H1 (cell line): ENCODE data around the gene ARPC2. TPM values are rescaled to one million over a fixed set of nuclear protein-coding genes. Genes with fewer than 3 reads are reported as not detected.

ENCODE experiments used
- ATF2 ChIP-seq: IDR thresholded peaks from 2 replicates; pipeline ENCODE4 v1.6.1; 2012; ENCODE audit warnings: low read length, inconsistent platforms
- ATF3 ChIP-seq: IDR thresholded peaks from 2 replicates; pipeline ENCODE4 v1.6.1; 2011; ENCODE audit warnings: low read depth, mild to moderate bottlenecking, low read length; ENCODE audit not compliant: insufficient read depth
- CHD7 ChIP-seq: fragments of 300-600 bp; sonication (generic); IDR thresholded peaks from 2 replicates; pipeline ENCODE4 v1.7.1; 2012; ENCODE audit warnings: low read length, moderate library complexity, mild to moderate bottlenecking, inconsistent platforms; ENCODE audit not compliant: insufficient replicate concordance
- CREB1 ChIP-seq: IDR thresholded peaks from 2 replicates; pipeline ENCODE4 v1.6.1; 2012; ENCODE audit warnings: inconsistent platforms
- PHF8 ChIP-seq: fragments of 200-600 bp; sonication (generic); conservative IDR thresholded peaks from 2 replicates; pipeline ENCODE4 v1.7.1; 2012; ENCODE audit warnings: low read depth, mild to moderate bottlenecking, inconsistent platforms, low read length, moderate library complexity
- TCF12 ChIP-seq: IDR thresholded peaks from 2 replicates; pipeline ENCODE4 v1.6.1; 2011; ENCODE audit warnings: low read depth, mild to moderate bottlenecking, low read length
- polyA plus RNA-seq, 7 experiments: library from polyadenylated mRNA; depleted of rRNA in 3 of 7; stranded (reverse) in 5 of 7; unstranded in 2 of 7; fragments of >200 nt in 5 of 7; fragments of 200-250 nt in 2 of 7; gene quantifications; 1 replicate in 5 of 7; 2 replicates in 1 of 7; 4 replicates in 1 of 7; pipeline versions ENCODE4 v1.2.1 to v1.2.3, GENCODE V29; 2011 to 2013; ENCODE audit warnings: missing spikeins in 2 of 7, mixed read lengths in 2 of 7
- total RNA-seq: library from RNA; stranded (reverse); fragmentation: NEBNext Ultra II Directional; extraction: Animal tissue kit (Norgen Biotek cat#: 25700); gene quantifications from 2 replicates; pipeline ENCODE4 v1.2.1, GENCODE V29; 2021

The ARPC2 gene
- total and polyA plus RNA-seq, 2 of the 8 experiments (the other 6 are each of a cell fraction or from before 2014, with no cell fraction given) = 174 to 195 TPM

- no peak for TF ChIP-seq CHD7
- TF ChIP-seq ATF3 = no peak
- TF ChIP-seq TCF12 = no peak
- no peak for TF ChIP-seq CREB1
- no peak for TF ChIP-seq PHF8
- no peak for TF ChIP-seq ATF2
Measured at GRCh38 chr2:218285604-218286003, 68.6 kb downstream of the ARPC2 start (continued).
